ENCODE measurements around the gene VAMP7. TPM values are rescaled to one million over a fixed set of nuclear protein-coding genes. Genes with fewer than 3 reads are reported as not detected.

VAMP7 gene
- polyA plus RNA-seq, 1 experiment, result 28.1 TPM

- Histone ChIP-seq H3K36me3 (ENCODE audit: control insufficient read depth, insufficient read depth, low read length) (no peaks in the 10 kb centered on the region), H3K4me3 (ENCODE audit: low read depth, low read length) (no peak overlapping the region), H3K27me3 (ENCODE audit: control insufficient read depth, insufficient read depth, low read length) (no peaks in the 10 kb centered on the region)
- TF ChIP-seq CTCF (IDR thresholded peaks at IDR 0.05; ENCODE audit: insufficient read depth, low read depth, low read length), result no peak
- ChIA-PET POLR2A (no interaction called here), CTCF (no interaction called here)
- no peak for DNase-seq (ENCODE audit: low read depth)
Measured at GRCh38 chrX:155889328-155889727, 8.2 kb downstream of the VAMP7 start.

GRCh38 chrX:155891446-155892210, 10.5 kb downstream of the VAMP7 start:
- H3K4me3 ChIP-seq (ENCODE audit: low read depth, low read length), result no peak overlapping the region
- no peaks in the 10 kb centered on the region for H3K36me3 ChIP-seq (ENCODE audit: control insufficient read depth, insufficient read depth, low read length)
- ChIA-PET POLR2A (no interaction called here), CTCF (no interaction called here)
- DNase-seq (ENCODE audit: low read depth), result no peak
- TF ChIP-seq CTCF (IDR thresholded peaks at IDR 0.05; ENCODE audit: insufficient read depth, low read depth, low read length), result no peak
- no peaks in the 10 kb centered on the region for H3K27me3 ChIP-seq (ENCODE audit: control insufficient read depth, insufficient read depth, low read length)

- H3K4me3 ChIP-seq (ENCODE audit: low read depth, low read length), result no peak overlapping the region
- TF ChIP-seq CTCF (IDR thresholded peaks at IDR 0.05; ENCODE audit: insufficient read depth, low read depth, low read length), result no peak
- ChIA-PET CTCF (no interaction called here), POLR2A (no interaction called here)
- no peak for DNase-seq (ENCODE audit: low read depth)
- no peaks in the 10 kb centered on the region for H3K27me3 ChIP-seq (ENCODE audit: control insufficient read depth, insufficient read depth, low read length)
- H3K36me3 ChIP-seq (ENCODE audit: control insufficient read depth, insufficient read depth, low read length), result no peaks in the 10 kb centered on the region
Measured at GRCh38 chrX:155893521-155893920, 12.4 kb downstream of the VAMP7 start.

GRCh38 chrX:155896512-155896911, 15.4 kb downstream of the VAMP7 start:
- no peak for TF ChIP-seq CTCF (IDR thresholded peaks at IDR 0.05; ENCODE audit: insufficient read depth, low read depth, low read length)
- no peaks in the 10 kb centered on the region for H3K27me3 ChIP-seq (ENCODE audit: control insufficient read depth, insufficient read depth, low read length)
- CTCF ChIA-PET, result no interaction called here
- POLR2A ChIA-PET, result no interaction called here
- DNase-seq (ENCODE audit: low read depth), result no peak
- no peak overlapping the region for H3K4me3 ChIP-seq (ENCODE audit: low read depth, low read length)
- H3K36me3 ChIP-seq (ENCODE audit: control insufficient read depth, insufficient read depth, low read length), result no peaks in the 10 kb centered on the region

GRCh38 chrX:155899366-155899765, 18.2 kb downstream of the VAMP7 start:
- no peaks in the 10 kb centered on the region for H3K36me3 ChIP-seq (ENCODE audit: control insufficient read depth, insufficient read depth, low read length)
- CTCF ChIA-PET, result no interaction called here
- no peaks in the 10 kb centered on the region for H3K27me3 ChIP-seq (ENCODE audit: control insufficient read depth, insufficient read depth, low read length)
- no peak for TF ChIP-seq CTCF (IDR thresholded peaks at IDR 0.05; ENCODE audit: insufficient read depth, low read depth, low read length)
- POLR2A ChIA-PET, result no interaction called here
- no peak for DNase-seq (ENCODE audit: low read depth)
- no peak overlapping the region for H3K4me3 ChIP-seq (ENCODE audit: low read depth, low read length)

Measured in BJ (cell line).